Heart left ventricle (tissue), 16 donors: ENCODE data around the gene PHF10. TPM values are rescaled to one million over a fixed set of nuclear protein-coding genes. Genes with fewer than 3 reads are reported as not detected.
A peak's percentile ranks its signal among the peaks of the same experiment; 100 is the strongest.
"Not testable (repeated sequence)": the region's sequence is repeated elsewhere in the genome, so short reads cannot be mapped to it uniquely, and the experiment has no call there.

Experiments used
- ATAC-seq, 4 donors: fragments of 200-7000 bp; cut with Tn5 transposase; one replicate each; pipeline ENCODE4 v1.9.1; 2020 to 2022; ENCODE audit warnings: moderate library complexity in 4 of 4, mild to moderate bottlenecking in 3 of 4, moderate number of reproducible peaks in 1 of 4
- DNase-seq, 5 donors: peaks; one replicate each; pipeline ENCODE4 v3.0.0-alpha.2; 2020
- H3K27ac ChIP-seq, 12 donors: fragments of 200-600 bp; sonication (generic) in 4 of 12; one replicate each; pipeline versions ENCODE4 v1.5.0 to v1.8.0; 2016 to 2022; ENCODE audit warnings: mild to moderate bottlenecking in 2 of 12
- H3K27me3 ChIP-seq, 9 donors: fragments of 200-600 bp; sonication (generic) in 2 of 9; one replicate each; pipeline versions ENCODE4 v1.5.1 to v1.8.0; 2016 to 2022; ENCODE audit warnings: mild to moderate bottlenecking in 3 of 9
- H3K36me3 ChIP-seq, 9 donors: fragments of 200-600 bp; sonication (generic) in 2 of 9; one replicate each; pipeline versions ENCODE4 v1.5.0 to v1.8.0; 2018 to 2022; ENCODE audit warnings: mild to moderate bottlenecking in 2 of 9
- H3K4me1 ChIP-seq, 12 donors: fragments of 200-600 bp; sonication (generic) in 4 of 12; one replicate each; pipeline versions ENCODE4 v1.5.0 to v1.8.0; 2016 to 2022; ENCODE audit warnings: mild to moderate bottlenecking in 3 of 12
- H3K4me3 ChIP-seq, 12 donors: fragments of 200-600 bp; sonication (generic) in 4 of 12; one replicate each; pipeline versions ENCODE4 v1.5.0 to v1.8.0; 2017 to 2022; ENCODE audit warnings: mild to moderate bottlenecking in 9 of 12, moderate library complexity in 4 of 12
- H3K9me3 ChIP-seq, 12 donors: fragments of 200-600 bp; sonication (generic) in 4 of 12; one replicate each; pipeline versions ENCODE4 v1.5.0 to v1.8.0; 2016 to 2022; ENCODE audit warnings: mild to moderate bottlenecking in 1 of 12
- CTCF ChIP-seq, 12 donors: fragments of 200-600 bp; sonication (generic) in 4 of 12; IDR thresholded peaks; one replicate each; pipeline versions ENCODE4 v1.5.0 to v1.8.0; 2018 to 2022; ENCODE audit warnings: antibody characterized with exemption in 12 of 12, mild to moderate bottlenecking in 5 of 12
- POLR2A ChIP-seq, 2 donors: fragments of 450-650 bp; IDR thresholded peaks; one replicate each; pipeline ENCODE4 v1.6.1; 2017; ENCODE audit warnings: antibody characterized with exemption in 2 of 2, mild to moderate bottlenecking in 2 of 2, moderate library complexity in 2 of 2
- whole genome bisulfite sequencing, 4 donors: extraction: QIAGEN DNeasy Blood & Tissue Kit in 2 of 4; methylation state at CpG; one replicate each; pipeline versions ENCODE4 v1.1.5 to v1.1.7; 2013 to 2018; 5-methylcytosine and 5-hydroxymethylcytosine counted together
- intact Hi-C, 10 donors: fragments of 100-400 bp; cut with DNase I; formaldehyde crosslinking; loops; one replicate each; pipeline versions ENCODE4 v1.11.1 to v1.14.2; 2022
- long read RNA-seq, 3 donors: library from polyadenylated mRNA; unstranded; transcript quantifications; one replicate each; pipeline ENCODE4 v2.0.0, GENCODE V29; 2020 to 2021
- polyA plus RNA-seq, 2 donors: library from polyadenylated mRNA; stranded (reverse); fragments of 200-250 nt; gene quantifications; one replicate each; pipeline ENCODE4 v1.2.3, GENCODE V29; 2013
- total RNA-seq, 9 donors: library from RNA; depleted of rRNA in 2 of 9; stranded (reverse); fragments of >200 nt in 2 of 9; fragmentation: NEBNext Ultra II Directional in 3 of 9; extraction: Animal tissue kit (Norgen Biotek cat#: 25700) in 3 of 9; gene quantifications; one replicate each; pipeline versions ENCODE4 v1.1.0 to v1.2.4, GENCODE V29; 2016 to 2023
- donor health status: ischemic (EF 13 %, LVEDD 7.1; RV severe dilation, severe dysfunction).
- donor health status: healthy with polysubstance abuse.
- donor health status: DM: no; HTN: yes; CAD: no.
- donor health status: DM: no; HTN: no; CAD: no.
- donor health status: ischemic (EF 25% LVEDD 6.9; RV normal size, moderate dysfunction).
- donor health status: ischemic (EF 25% LVEDD 5.7; RV mildly dilated, moderate dysfunction).
- donor health status: healthy.
- donor health status: DM: yes; HTN: yes; CAD: no.
- donor health status: ischemic (EF 35%, LVEDD 5.7; RV mildly dilated, moderate dysfunction).
- donor health status: nonischemic (EF 11% LVEDD 7.7; RV severe dilation, severe dysfunction).
- donor health status: DM: yes; HTN: yes; CAD: no.
- donor health status: PGD.
- donor health status: ischemic (EF 29% LVEDD 5.4; RV normal size, mild dysfunction).
- donor health status: nonischemic (EF 23%, LVEDD 6.1; RV moderate dilation, normal function).

Gene PHF10
- 10 to 100 TPM; 42.2 to 63.2 (median 54.3) TPM for total RNA-seq
- 10 to 100 TPM; 31.4 to 50.7 TPM for polyA plus RNA-seq
- long read RNA-seq, donor 1, full-length matches to known transcripts = 47 of 85 reads
- long read RNA-seq, donor 1, partial matches to known transcripts = 22 of 85 reads
- long read RNA-seq, donor 1, other reads (novel, unspliced or antisense) = 16 of 85 reads
- long read RNA-seq, donor 2, full-length matches to known transcripts = 2 of 11 reads
- long read RNA-seq, donor 2, partial matches to known transcripts = 1 of 11 reads
- long read RNA-seq, donor 2, other reads (novel, unspliced or antisense) = 8 of 11 reads
- long read RNA-seq, donor 3, full-length matches to known transcripts = 39 of 67 reads
- long read RNA-seq, donor 3, partial matches to known transcripts = 18 of 67 reads
- long read RNA-seq, donor 3, other reads (novel, unspliced or antisense) = 10 of 67 reads

GRCh38 chr6:169724494-169725124 is at the start of gene PHF10:
PHF10 (minus strand) TSS chr6:169724500; CDS start chr6:169723931, 569 bp downstream.
- intact Hi-C loops = loop anchor here in 2 of 10 donors (1.0 to 10.0 kb wide), 3 partner anchors 26 to 830 kb away; partner anchors contain the start of genes DYNLT2 (in 2 of the 2), ERMARD (in 2 of the 2), PSMB1 (in 1 of the 2) and TBP (in 1 of the 2)
- H3K36me3 ChIP-seq = no peaks in the 10 kb centered on the region
- DNase-seq (peak; percentile 52 to 77 (median 65)), ATAC-seq (peak; percentile 4 to 64 (median 31))
- peak within 1 kb of the TSS; percentile 45 to 94 (median 72) for H3K4me3 ChIP-seq
- H3K27ac ChIP-seq = peak within 1 kb of the TSS; percentile 89 to 96 (median 92)
- 0 to 1% (median 1%) methylated on average over 15 to 89 of the region's 89 CpGs for WGBS, 4 donors
- no peaks in the 10 kb centered on the region for H3K9me3 ChIP-seq
- no peaks in the 10 kb centered on the region for H3K27me3 ChIP-seq
- peaks cover 0 to 40% (median 20%) of the 10 kb centered on the region in 12 donors for H3K4me1 ChIP-seq
- TF ChIP-seq CTCF (IDR thresholded peaks at IDR 0.05) (peak in 1 of 12 donors; percentile 16), POLR2A (IDR thresholded peaks at IDR 0.05) (no peak)

- no peak for DNase-seq
- H3K9me3 ChIP-seq = no peaks in the 10 kb centered on the region
- intact Hi-C loops = no loop called here
- H3K4me3 ChIP-seq = no peak overlapping the region
- TF ChIP-seq POLR2A (IDR thresholded peaks at IDR 0.05) (no peak), CTCF (IDR thresholded peaks at IDR 0.05) (no peak)
- no peak for ATAC-seq
- 93 to 95% (median 94%) methylated on average over 13 of the region's 13 CpGs for WGBS, 4 donors
- H3K4me1 ChIP-seq = no peaks in the 10 kb centered on the region
- H3K36me3 ChIP-seq = peaks cover 3 to 99% (median 83%) of the 10 kb centered on the region in 9 donors
- no peak overlapping the region for H3K27ac ChIP-seq
- H3K27me3 ChIP-seq = no peaks in the 10 kb centered on the region
Observed at GRCh38 chr6:169766921-169767736, 42.8 kb upstream of the PHF10 start.

- intact Hi-C loops = no loop called here
- Histone ChIP-seq H3K36me3 (peaks cover 3 to 99% (median 78%) of the 10 kb centered on the region in 9 donors), H3K9me3 (no peaks in the 10 kb centered on the region), H3K27me3 (no peaks in the 10 kb centered on the region), H3K4me1 (no peaks in the 10 kb centered on the region), H3K27ac (no peak overlapping the region), H3K4me3 (no peak overlapping the region)
- DNase-seq (no peak), ATAC-seq (no peak)
- WGBS, 4 donors = 87 to 91% (median 91%) methylated on average over 5 of the region's 5 CpGs
- TF ChIP-seq POLR2A (IDR thresholded peaks at IDR 0.05) = no peak
- no peak for TF ChIP-seq CTCF (IDR thresholded peaks at IDR 0.05)
Observed at GRCh38 chr6:169766232-169766631, 41.9 kb upstream of the PHF10 start.

DNA sequence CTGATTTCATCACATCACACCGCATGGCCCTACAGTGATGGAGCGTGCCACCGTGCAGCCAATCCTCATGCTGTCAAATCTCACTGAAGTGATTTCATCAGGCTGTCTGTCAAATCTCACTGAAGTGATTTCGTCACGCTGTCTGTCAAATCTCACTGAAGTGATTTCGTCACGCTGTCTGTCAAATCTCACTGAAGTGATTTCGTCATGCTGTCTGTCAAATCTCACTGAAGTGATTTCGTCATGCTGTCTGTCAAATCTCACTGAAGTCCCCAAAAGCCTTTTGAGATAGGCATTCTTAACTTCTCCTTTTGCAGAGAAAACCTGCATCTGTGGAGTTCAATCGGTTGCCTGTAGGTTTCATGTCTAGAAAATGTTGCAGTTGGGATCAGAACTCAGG is 41.5 kb upstream of the PHF10 start:
- H3K9me3 ChIP-seq, DNase-seq, H3K27me3 ChIP-seq, H3K27ac ChIP-seq, H3K4me1 ChIP-seq, H3K4me3 ChIP-seq, ATAC-seq, intact Hi-C loops: not testable (repeated sequence)
- WGBS, 4 donors = 88 to 93% (median 92%) methylated on average over 5 to 10 of the region's 10 CpGs
- peaks cover 3 to 100% (median 82%) of the 10 kb centered on the region in 9 donors for H3K36me3 ChIP-seq
